ENCODE results near the gene TLR3.

Gene TLR3

DNA sequence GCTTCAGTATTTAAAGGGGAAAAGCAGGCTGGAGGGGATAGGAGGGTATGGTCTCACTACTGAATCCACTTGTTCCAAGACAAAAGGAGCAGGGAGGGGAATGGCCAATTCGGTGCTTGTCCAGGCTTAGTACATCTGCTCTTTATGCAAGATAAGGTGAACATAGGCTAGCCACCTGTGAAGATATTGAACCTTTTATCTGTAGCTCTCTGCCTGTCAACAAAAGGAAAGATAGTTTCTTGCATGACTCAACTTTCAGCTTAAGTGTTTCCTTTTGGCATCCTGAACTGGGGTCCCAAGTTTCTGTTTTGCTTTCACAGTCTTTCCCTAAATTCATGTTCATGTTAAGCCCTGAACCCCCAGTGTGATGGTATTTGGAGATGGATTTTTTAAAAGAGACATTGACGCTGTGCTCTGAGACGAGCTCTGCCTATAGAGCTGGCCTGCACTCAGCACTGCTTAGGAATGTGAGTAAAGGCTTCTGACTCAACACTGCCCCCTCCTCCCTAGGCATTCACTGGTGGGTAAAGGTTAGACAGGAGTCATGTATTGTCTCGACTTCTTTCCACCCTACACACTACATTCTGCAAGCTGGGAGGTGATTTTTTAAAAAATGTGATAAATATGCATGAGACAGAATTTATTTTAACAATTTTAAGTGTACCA is 63.8 kb downstream of the TLR3 start:
- DNase-seq (ENCODE audit: low read depth in 1 of 2, low spot score in 1 of 2): peak in 1 of 2 experiments; percentile 49
- in situ Hi-C loops (cut with HindIII; ENCODE audit: low pct_unique_long_range_greater_than_20kb, low sequenced_read_pairs): no loop called here

DNA sequence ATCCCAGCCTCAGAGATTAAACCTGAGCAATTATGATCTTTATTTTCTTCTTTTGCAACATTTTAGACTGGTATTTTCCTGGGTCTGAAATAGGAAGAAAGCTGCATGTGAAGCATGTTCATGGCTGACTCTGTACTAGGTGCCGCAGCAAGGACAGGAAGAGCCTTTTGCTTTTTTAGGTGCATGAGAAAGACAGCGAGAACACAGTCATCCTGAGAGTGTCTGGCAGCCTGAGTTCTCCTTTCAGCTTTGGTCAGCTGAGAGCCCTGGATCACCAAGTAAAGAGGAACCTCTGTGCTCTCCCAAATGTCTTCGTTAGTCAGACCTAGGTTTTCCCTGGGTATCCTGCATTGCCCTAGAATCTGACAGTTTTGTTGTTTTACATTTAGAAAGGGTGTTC is 65.3 kb downstream of the TLR3 start:
- TF ChIP-seq JUND (IDR thresholded peaks at IDR 0.05; ENCODE audit: low read depth): no peak
- DNase-seq (ENCODE audit: low read depth in 1 of 2, low spot score in 1 of 2): no peak
- in situ Hi-C loops (cut with HindIII; ENCODE audit: low pct_unique_long_range_greater_than_20kb, low sequenced_read_pairs): no loop called here

More for the DNA sequence above, 63.8 kb downstream of the TLR3 start:
- no peak for TF ChIP-seq JUND (IDR thresholded peaks at IDR 0.05; ENCODE audit: low read depth)

GRCh38 chr4:186134861-186135260 is 65.9 kb downstream of the TLR3 start:
- no peak for TF ChIP-seq JUND (IDR thresholded peaks at IDR 0.05; ENCODE audit: low read depth)
- DNase-seq (ENCODE audit: low read depth in 1 of 2, low spot score in 1 of 2): no peak
- in situ Hi-C loops (cut with HindIII; ENCODE audit: low pct_unique_long_range_greater_than_20kb, low sequenced_read_pairs): no loop called here

DNA sequence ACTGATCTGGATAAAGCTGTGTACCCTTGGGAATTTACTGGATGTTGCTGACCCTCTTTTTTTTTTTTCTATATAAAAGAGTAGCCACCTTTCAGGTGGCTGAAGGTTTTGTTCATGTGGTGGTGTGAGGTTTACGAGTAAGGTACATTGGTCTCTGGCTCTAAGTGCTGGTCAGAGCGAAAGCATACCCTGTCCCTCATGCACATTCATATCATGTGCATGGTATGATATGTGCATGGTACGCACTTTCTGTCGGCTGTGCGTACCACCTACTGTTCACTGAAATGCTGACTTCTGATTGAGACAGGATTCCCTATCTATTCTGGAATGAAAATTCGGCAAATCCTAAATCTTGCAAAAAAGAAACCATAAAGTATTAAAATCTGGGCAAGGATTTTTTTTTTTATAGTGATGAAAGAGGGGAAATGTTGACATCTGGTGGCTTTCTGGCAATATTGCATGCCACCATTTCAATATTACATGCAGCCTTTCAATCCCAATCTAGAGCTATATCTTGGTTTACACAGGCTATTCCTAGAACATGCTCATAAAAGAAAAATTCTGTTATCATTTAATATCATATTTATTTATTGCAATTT is 68.3 kb downstream of the TLR3 start:
- in situ Hi-C loops (cut with HindIII; ENCODE audit: low pct_unique_long_range_greater_than_20kb, low sequenced_read_pairs): no loop called here
- DNase-seq (ENCODE audit: low read depth in 1 of 2, low spot score in 1 of 2): peak; percentile 16 to 38
- no peak for TF ChIP-seq JUND (IDR thresholded peaks at IDR 0.05; ENCODE audit: low read depth)

All from T47D (cell line).